GM12892 (cell line): ENCODE measurements around the gene WNT3A.

Source experiments
- DNase-seq: peaks from one replicate; pipeline ENCODE4 v3.0.0; 2011; ENCODE audit not compliant: insufficient read length
- FAIRE-seq: peaks from 2 replicates; lab custom pipeline; 2011; peaks lifted over from hg19 to GRCh38; lab: Jason Lieb, UNC
- POLR2A ChIP-seq: IDR thresholded peaks from 2 replicates; pipeline ENCODE4 v1.6.1; 2011; ENCODE audit warnings: low read depth, low read length, control low read depth
- POLR2AphosphoS5 ChIP-seq: IDR thresholded peaks from 2 replicates; pipeline ENCODE4 v1.6.1; 2011; ENCODE audit warnings: low read depth, low read length, control low read depth
- TAF1 ChIP-seq: IDR thresholded peaks from 2 replicates; pipeline ENCODE4 v1.6.1; 2011; ENCODE audit warnings: low read depth, mild to moderate bottlenecking, control low read depth, low read length, borderline replicate concordance

WNT3A gene

DNA sequence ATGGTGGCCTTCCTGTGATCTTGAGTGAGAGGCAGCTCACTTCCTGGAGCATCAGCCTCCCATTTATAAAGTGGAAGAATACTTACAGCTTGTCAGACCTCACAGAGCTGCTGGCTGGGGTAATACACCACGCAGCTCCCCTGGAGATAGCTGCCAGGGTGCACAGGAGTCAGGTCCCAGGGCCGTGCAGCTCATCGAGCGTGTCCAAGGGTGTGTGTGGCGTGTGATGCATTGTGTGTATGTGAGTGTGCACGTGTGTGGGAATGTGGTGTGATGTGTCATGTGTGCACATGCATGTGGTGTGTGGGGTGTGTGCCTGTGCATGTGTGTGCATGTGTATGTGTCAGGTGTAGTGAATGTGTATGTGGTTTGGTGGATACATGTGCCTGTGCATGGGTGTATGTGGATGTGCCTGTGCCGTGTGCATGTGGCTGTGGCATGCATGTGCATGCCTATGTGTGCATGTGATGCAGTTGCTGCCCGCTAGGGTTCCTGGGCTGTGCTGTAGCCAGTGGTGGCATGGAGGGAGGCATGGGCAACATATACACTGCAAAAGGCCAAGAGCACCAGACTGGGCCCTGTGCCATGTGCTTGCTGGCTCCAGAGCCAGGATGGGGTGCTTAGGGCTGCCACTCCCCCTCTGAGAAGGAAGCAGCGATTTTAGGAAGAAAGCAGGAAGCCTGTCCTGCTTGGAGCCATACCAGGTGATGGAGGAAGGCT lies 24.6 kb downstream of the WNT3A start:
- TF ChIP-seq POLR2AphosphoS5 (no peak), TAF1 (no peak), POLR2A (no peak)
- FAIRE-seq (no peak), DNase-seq (no peak)

- no peak for TF ChIP-seq TAF1
- TF ChIP-seq POLR2A, result no peak
- no peak for TF ChIP-seq POLR2AphosphoS5
Measured at GRCh38 chr1:228032041-228032440, 25.2 kb downstream of the WNT3A start.

DNA sequence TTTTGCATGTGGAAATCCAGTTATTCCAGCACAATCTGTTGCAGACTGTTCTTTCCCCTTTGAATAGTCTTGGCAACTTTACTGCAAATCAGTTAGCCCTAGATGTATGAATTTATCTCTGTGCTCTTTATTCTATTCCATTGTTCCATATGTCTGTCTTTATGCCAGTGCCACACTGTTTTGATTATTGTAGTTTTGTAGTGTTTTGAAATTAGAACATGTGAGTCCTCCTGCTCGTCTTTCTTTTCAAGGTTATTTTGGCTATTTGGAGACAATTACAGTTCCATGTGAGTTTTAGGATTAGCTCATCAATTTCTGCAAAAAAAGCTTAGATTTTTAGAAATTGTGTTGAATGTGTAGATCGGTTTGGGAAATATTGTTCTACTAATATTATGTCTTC lies 26.6 kb downstream of the WNT3A start:
- TF ChIP-seq POLR2A (no peak), TAF1 (no peak), POLR2AphosphoS5 (no peak)
- DNase-seq (no peak), FAIRE-seq (no peak)

More at GRCh38 chr1:228032041-228032440, 25.2 kb downstream of the WNT3A start:
- FAIRE-seq (no peak), DNase-seq (no peak)

DNA sequence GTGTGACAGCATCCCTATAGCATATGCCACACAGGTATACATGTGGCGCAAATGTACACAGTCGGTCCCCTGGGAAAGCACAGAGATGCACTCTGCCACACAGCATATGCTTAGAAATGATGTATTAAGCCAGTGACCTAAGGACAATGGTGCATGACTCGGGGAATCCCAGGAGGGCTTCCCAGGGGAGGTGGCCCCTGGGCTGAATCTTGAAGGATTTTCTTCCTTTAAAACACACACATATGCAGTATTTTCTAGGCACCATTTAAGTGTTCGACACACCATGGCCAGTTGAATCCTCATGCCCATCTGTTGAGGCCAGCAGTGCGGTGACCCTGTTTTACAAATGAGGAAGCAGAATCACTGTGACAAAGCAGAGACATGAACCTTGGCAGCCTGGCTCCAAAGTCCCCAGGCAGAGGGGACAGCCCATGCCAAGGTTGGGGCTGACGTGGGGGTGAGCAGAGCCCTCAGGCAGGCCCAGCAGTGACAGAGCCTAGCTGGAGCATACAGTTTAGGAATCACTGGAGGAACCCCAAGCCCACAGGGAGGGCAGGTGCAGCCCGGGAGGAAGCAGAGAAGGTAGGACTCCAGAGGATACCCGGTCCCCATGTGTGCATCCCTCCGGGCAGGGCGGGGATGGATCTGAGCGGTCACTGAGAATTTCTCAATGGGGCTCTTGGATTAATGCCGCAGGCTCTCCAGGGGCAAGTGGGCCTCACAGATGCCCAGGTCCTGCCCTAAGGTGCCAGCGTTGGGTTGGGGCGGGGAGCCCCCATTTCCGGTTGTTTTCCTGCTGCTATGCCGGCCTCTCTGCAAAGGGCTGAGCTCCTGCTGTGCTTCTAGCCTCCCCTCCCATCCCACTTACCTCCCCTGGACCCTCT lies 28.4 kb downstream of the WNT3A start:
- TF ChIP-seq TAF1 (no peak), POLR2AphosphoS5 (no peak), POLR2A (no peak)
- DNase-seq (no peak), FAIRE-seq (no peak)

GRCh38 chr1:228035844-228036243 lies 29.0 kb downstream of the WNT3A start:
- DNase-seq (no peak), FAIRE-seq (no peak)
- TF ChIP-seq TAF1 (no peak), POLR2A (no peak), POLR2AphosphoS5 (no peak)

DNA sequence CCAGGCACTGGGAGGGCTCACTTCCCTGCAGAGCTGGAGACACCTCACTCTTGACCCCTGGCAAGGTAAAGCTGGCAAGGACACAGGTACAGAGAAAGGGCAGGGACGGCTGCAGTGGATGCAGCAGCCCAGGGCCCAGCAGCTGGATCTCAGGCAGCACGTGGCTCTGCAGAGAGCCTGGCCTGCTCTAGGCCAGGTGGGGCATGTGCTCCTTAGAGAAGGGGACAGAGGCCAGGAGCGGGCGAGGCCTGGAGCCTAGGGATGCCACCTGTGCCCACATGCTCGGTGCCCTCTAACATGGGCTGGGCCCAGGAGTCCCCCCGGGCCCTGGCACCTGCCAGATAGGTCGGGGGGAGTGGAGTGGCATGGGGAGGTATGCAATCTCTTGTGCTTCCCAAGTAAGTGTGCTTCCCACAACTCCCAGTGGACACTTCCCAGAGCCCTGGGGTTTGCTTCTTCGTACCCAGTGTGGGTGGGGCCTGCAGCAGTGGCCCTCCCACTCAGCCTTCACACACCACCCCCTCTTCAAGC lies 30.0 kb downstream of the WNT3A start:
- FAIRE-seq, result no peak
- no peak for TF ChIP-seq POLR2A
- TF ChIP-seq POLR2AphosphoS5, result no peak
- TF ChIP-seq TAF1, result no peak
- DNase-seq, result no peak

GRCh38 chr1:228037401-228038386 lies 30.9 kb downstream of the WNT3A start:
- DNase-seq, result no peak
- TF ChIP-seq TAF1, result no peak
- no peak for TF ChIP-seq POLR2A
- TF ChIP-seq POLR2AphosphoS5, result no peak
- FAIRE-seq, result no peak

GRCh38 chr1:228038387-228039005 lies 31.7 kb downstream of the WNT3A start:
- no peak for FAIRE-seq
- no peak for DNase-seq
- TF ChIP-seq POLR2A (no peak), POLR2AphosphoS5 (no peak), TAF1 (no peak)

GRCh38 chr1:228039006-228039903 lies 32.5 kb downstream of the WNT3A start:
- DNase-seq (no peak), FAIRE-seq (no peak)
- TF ChIP-seq POLR2AphosphoS5 (no peak), POLR2A (no peak), TAF1 (no peak)
